ENCODE data around the gene BMERB1. TPM values are rescaled to one million over a fixed set of nuclear protein-coding genes. Genes with fewer than 3 reads are reported as not detected.
"Not testable (repeated sequence)": the region's sequence is repeated elsewhere in the genome, so short reads cannot be mapped to it uniquely, and the experiment has no call there.

The BMERB1 gene
- polyA plus RNA-seq, 1 donor = 11.1 TPM

DNA sequence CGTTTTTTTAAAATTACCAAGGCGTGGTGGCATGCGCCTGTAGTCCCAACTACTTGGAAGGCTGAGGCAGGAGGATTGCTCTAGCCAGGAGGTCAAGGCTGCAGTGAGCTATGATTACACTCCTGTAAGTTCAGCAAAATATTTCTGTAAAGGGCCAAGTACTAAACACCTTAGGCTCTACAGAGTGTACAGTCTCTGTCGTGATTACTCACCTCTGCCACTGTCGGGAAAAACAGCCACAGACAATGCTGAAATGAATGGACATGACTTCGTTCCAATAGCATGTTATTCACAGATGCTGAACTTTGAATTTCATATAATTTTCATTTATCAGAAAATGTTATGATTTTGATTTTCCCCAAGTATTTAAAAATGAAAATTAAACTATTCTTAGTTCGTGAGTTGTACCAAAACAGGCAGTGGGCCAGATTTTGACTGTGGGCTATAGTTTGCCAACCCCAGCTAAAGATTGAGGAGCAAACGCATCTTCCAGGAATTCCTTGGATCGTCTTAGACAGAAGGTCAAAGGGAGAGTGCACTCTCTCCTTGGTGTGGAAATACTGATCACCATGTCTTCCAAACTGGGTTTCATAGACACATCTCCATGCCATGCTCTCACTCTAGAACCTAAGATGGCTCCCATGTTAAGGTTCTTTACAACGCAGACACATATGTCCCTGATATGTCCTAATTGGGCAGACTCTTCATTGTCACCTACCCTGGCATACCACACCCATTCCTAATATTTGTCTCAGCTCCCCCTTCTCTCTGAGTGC is 119.1 kb downstream of the BMERB1 start:
- H3K27ac ChIP-seq (ENCODE audit: low read length) = no peak overlapping the region
- H3K4me3 ChIP-seq (ENCODE audit: low read length) = no peak overlapping the region
- no peaks in the 10 kb centered on the region for H3K36me3 ChIP-seq (ENCODE audit: control insufficient read depth, insufficient read depth, low read length)
- 100% methylated on average over 2 of the region's 10 CpGs for WGBS (ENCODE audit: insufficient coverage, low lambda C conversion rate)
- H3K9me3 ChIP-seq (ENCODE audit: control insufficient read depth, low read depth, low read length) = no peaks in the 10 kb centered on the region
- H3K27me3 ChIP-seq (ENCODE audit: control insufficient read depth, insufficient read depth, low read length) = no peaks in the 10 kb centered on the region
- H3K4me1 ChIP-seq (ENCODE audit: control insufficient read depth, insufficient read depth, low read length) = no peaks in the 10 kb centered on the region
- DNase-seq = no peak

DNA sequence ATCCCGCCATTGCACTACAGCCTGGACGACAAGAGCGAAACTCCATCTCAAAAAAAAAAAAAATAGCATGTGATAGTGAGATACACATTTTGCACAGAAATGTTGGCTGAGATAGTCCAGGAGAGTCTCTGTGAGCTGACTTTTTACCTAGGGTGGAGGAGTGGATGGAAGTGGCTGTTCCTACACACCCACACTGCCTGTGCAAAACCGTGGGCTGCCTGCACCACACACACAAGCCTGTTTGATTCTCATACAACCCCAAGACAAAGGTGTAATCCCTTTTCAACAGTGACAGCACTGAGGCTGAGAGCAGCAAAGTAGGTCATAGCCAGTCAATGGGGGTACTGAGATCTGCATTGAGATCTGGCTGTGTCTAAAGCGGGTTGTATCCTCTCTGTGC is 121.7 kb downstream of the BMERB1 start:
- H3K4me1 ChIP-seq (ENCODE audit: control insufficient read depth, insufficient read depth, low read length) = no peaks in the 10 kb centered on the region
- H3K4me3 ChIP-seq (ENCODE audit: low read length) = no peak overlapping the region
- H3K27me3 ChIP-seq (ENCODE audit: control insufficient read depth, insufficient read depth, low read length) = no peaks in the 10 kb centered on the region
- H3K27ac ChIP-seq (ENCODE audit: low read length) = no peak overlapping the region
- no peaks in the 10 kb centered on the region for H3K36me3 ChIP-seq (ENCODE audit: control insufficient read depth, insufficient read depth, low read length)
- H3K9me3 ChIP-seq (ENCODE audit: control insufficient read depth, low read depth, low read length) = no peaks in the 10 kb centered on the region
- no peak for DNase-seq
- no CpG with 5 or more reads among the region's 5 CpGs for WGBS (ENCODE audit: insufficient coverage, low lambda C conversion rate)

DNA sequence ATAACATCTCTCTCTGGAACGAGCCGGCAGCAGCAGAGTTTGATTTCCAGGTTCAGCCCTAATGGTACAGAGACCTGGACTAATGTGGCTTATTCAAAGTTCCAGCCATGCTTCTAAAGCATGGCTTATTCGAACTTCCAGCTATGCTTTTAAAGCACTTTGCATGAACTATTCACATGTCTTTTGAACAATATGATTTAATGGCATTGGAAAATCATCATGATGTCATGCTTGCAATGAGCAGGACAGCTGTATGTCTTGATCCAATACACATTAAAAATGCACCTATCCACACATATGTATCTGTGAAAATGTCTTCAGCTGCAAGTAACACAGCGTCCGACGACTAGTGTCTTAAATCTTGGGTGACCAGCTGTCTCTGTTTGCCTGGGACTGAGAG is 122.9 kb downstream of the BMERB1 start:
- Histone ChIP-seq H3K27me3 (ENCODE audit: control insufficient read depth, insufficient read depth, low read length) (no peaks in the 10 kb centered on the region), H3K4me1 (ENCODE audit: control insufficient read depth, insufficient read depth, low read length) (no peaks in the 10 kb centered on the region), H3K27ac (ENCODE audit: low read length) (no peak overlapping the region), H3K36me3 (ENCODE audit: control insufficient read depth, insufficient read depth, low read length) (no peaks in the 10 kb centered on the region), H3K4me3 (ENCODE audit: low read length) (no peak overlapping the region), H3K9me3 (ENCODE audit: control insufficient read depth, low read depth, low read length) (no peaks in the 10 kb centered on the region)
- no peak for DNase-seq
- WGBS (ENCODE audit: insufficient coverage, low lambda C conversion rate) = 100% methylated on average over 1 of the region's 6 CpGs

DNA sequence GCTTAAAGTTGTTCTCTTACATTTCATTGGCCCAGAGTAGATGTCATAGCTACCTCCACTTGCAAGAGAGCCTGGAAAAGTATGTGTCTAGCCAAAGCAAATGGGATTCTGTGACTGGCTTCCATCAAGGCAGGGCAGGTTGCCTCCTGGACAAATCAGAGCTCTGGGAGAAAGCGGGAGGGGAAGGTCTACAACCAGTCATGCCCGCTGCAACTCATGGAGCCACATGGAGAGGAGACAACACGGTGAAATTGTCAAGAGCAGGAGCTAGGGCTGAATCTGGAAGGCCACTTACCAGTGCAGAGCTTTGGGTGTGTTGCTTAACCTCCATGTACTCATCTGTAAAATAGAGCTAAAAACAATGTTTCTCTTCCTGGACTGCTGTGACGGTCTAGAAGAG is 124.8 kb downstream of the BMERB1 start:
- H3K4me3 ChIP-seq (ENCODE audit: low read length) = no peak overlapping the region
- WGBS (ENCODE audit: insufficient coverage, low lambda C conversion rate) = 100% methylated on average over 2 of the region's 4 CpGs
- H3K36me3 ChIP-seq (ENCODE audit: control insufficient read depth, insufficient read depth, low read length) = no peaks in the 10 kb centered on the region
- no peaks in the 10 kb centered on the region for H3K9me3 ChIP-seq (ENCODE audit: control insufficient read depth, low read depth, low read length)
- no peak overlapping the region for H3K27ac ChIP-seq (ENCODE audit: low read length)
- H3K27me3 ChIP-seq (ENCODE audit: control insufficient read depth, insufficient read depth, low read length) = no peaks in the 10 kb centered on the region
- no peak for DNase-seq
- H3K4me1 ChIP-seq (ENCODE audit: control insufficient read depth, insufficient read depth, low read length) = no peaks in the 10 kb centered on the region

DNA sequence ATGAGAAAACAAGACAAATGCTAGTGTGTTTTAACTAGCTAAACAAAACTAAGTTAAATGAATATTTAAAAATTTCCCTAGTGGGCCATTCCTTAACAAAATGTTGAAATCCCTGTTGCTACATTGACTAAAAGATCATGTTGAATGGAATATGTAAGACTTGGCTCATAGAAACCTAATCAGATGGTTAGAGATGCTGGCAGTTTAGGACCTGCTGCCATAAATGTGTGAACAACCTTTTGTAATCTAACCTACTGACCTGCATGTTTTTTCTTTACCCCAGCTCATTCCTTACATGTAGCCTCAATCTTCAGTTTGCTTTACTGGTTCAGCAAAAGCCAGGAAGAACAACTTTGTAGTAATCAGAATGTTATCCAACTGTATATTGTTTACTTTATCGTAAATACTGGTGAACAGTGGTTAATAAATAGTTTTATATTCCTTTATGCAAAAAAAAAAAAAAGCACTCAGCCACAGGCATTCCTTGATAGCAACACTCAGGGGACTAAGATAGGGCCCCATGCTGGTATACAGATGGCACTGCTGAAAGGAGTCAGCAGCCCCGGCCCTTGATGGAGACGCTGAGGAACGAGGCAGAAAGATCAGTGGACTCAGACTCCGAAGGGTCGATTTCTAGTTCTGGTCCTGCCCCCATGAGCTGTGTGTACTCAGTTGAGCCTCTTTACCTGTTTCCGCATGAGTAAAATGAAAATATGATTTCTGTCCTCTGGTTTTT is 130.4 kb downstream of the BMERB1 start:
- no peak overlapping the region for H3K27ac ChIP-seq (ENCODE audit: low read length)
- 60% methylated on average over 2 of the region's 7 CpGs for WGBS (ENCODE audit: insufficient coverage, low lambda C conversion rate)

DNA sequence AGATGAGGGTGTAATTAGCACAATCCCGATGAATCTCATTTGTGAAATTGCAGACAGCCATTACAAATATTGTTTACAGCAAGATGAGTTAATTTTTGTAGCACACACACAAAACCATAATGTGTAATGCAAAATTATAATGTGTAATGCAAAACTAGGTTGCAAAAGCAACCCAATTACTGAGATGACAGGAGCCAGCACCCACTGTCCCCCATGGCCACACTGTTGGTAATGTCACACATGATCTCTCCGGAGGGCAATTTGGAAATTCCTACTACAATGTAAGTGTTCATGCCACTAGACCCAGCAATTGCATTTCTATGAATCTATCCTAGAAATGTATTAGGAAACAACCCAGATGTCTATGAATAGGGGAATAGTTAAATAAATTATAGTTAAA is 131.7 kb downstream of the BMERB1 start:
- 67% methylated on average over 1 of the region's 2 CpGs for WGBS (ENCODE audit: insufficient coverage, low lambda C conversion rate)
- DNase-seq = no peak

More for the DNA sequence above, 130.4 kb downstream of the BMERB1 start:
- DNase-seq = no peak
- Histone ChIP-seq H3K9me3 (ENCODE audit: control insufficient read depth, low read depth, low read length) (no peaks in the 10 kb centered on the region), H3K27me3 (ENCODE audit: control insufficient read depth, insufficient read depth, low read length) (no peaks in the 10 kb centered on the region), H3K4me3 (ENCODE audit: low read length) (no peak overlapping the region), H3K36me3 (ENCODE audit: control insufficient read depth, insufficient read depth, low read length) (no peaks in the 10 kb centered on the region), H3K4me1 (ENCODE audit: control insufficient read depth, insufficient read depth, low read length) (no peaks in the 10 kb centered on the region)

DNA sequence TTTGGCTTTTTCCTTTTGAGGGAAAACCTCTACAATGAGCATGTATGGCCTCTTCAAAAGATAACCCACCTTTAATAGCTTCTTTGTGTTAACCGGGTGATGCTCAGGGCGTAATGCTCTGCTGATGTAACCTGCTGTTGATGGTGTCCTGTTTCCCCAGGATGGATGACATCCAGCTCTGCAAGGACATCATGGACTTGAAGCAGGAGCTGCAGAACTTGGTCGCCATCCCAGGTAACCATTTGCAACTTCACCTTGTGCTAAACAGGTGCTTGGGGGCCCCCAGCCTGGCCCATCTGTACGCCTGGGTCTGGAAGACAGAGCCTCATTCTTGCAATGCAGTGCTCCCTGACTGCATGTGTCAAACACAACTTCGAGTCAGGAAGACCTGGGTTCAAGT is 133.4 kb downstream of the BMERB1 start:
- DNase-seq = no peak
- no CpG with 5 or more reads among the region's 5 CpGs for whole genome bisulfite sequencing (ENCODE audit: insufficient coverage, low lambda C conversion rate)
- Histone ChIP-seq H3K4me3 (ENCODE audit: low read length) (no peak overlapping the region), H3K27me3 (ENCODE audit: control insufficient read depth, insufficient read depth, low read length) (no peaks in the 10 kb centered on the region), H3K27ac (ENCODE audit: low read length) (no peak overlapping the region), H3K36me3 (ENCODE audit: control insufficient read depth, insufficient read depth, low read length) (no peaks in the 10 kb centered on the region), H3K4me1 (ENCODE audit: control insufficient read depth, insufficient read depth, low read length) (peaks cover 4% of the 10 kb centered on the region), H3K9me3 (ENCODE audit: control insufficient read depth, low read depth, low read length) (no peaks in the 10 kb centered on the region)

More for the DNA sequence above, 131.7 kb downstream of the BMERB1 start:
- Histone ChIP-seq H3K4me1 (ENCODE audit: control insufficient read depth, insufficient read depth, low read length) (no peaks in the 10 kb centered on the region), H3K9me3 (ENCODE audit: control insufficient read depth, low read depth, low read length) (no peaks in the 10 kb centered on the region), H3K36me3 (ENCODE audit: control insufficient read depth, insufficient read depth, low read length) (no peaks in the 10 kb centered on the region), H3K27ac (ENCODE audit: low read length) (no peak overlapping the region), H3K27me3 (ENCODE audit: control insufficient read depth, insufficient read depth, low read length) (no peaks in the 10 kb centered on the region), H3K4me3 (ENCODE audit: low read length) (no peak overlapping the region)

DNA sequence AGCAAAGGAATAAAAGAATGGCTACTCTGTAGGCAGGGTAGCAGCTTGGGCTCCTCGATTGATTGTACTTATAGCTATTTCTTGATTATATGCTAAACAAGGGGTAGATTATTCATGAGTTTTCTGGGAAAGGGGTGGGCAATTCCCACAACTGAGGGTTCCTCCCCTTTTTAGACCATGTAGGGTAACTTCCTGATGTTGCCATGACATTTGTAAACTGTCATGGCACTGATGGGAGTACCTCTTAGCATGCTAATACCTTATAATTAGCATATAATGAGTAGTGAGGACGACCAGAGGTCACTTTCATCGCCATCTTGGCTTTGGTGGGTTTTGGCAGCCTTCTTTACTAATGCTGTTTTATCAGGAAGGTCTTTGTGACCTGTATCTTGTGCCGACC is 136.3 kb downstream of the BMERB1 start:
- not testable (repeated sequence) for DNase-seq; H3K4me3 ChIP-seq (ENCODE audit: low read length); H3K36me3 ChIP-seq (ENCODE audit: control insufficient read depth, insufficient read depth, low read length); H3K9me3 ChIP-seq (ENCODE audit: control insufficient read depth, low read depth, low read length); H3K4me1 ChIP-seq (ENCODE audit: control insufficient read depth, insufficient read depth, low read length); H3K27me3 ChIP-seq (ENCODE audit: control insufficient read depth, insufficient read depth, low read length); H3K27ac ChIP-seq (ENCODE audit: low read length)
- WGBS (ENCODE audit: insufficient coverage, low lambda C conversion rate) = no CpG with 5 or more reads among the region's 4 CpGs

DNA sequence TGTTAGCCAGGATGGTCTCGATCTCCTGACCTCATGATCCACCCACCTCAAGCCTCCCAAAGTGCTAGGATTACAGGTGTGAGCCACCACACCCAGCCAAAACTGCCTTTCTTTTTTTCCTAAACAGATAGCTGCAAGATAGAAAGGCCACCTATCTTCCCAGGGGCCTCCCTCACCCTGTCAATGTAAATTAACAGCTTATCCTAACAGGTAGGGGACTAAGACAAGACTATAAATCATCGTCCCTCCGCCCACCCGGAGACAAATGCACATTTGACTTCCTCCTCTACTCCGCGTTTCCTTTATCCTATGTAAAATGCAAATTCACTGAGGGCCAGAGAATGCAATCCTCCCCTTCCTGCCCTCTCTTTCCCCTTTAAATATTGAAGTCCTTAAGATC is 137.2 kb downstream of the BMERB1 start:
- Histone ChIP-seq H3K9me3 (ENCODE audit: control insufficient read depth, low read depth, low read length) (no peaks in the 10 kb centered on the region), H3K36me3 (ENCODE audit: control insufficient read depth, insufficient read depth, low read length) (no peaks in the 10 kb centered on the region), H3K4me1 (ENCODE audit: control insufficient read depth, insufficient read depth, low read length) (peaks cover 4% of the 10 kb centered on the region), H3K27ac (ENCODE audit: low read length) (no peak overlapping the region), H3K27me3 (ENCODE audit: control insufficient read depth, insufficient read depth, low read length) (no peaks in the 10 kb centered on the region), H3K4me3 (ENCODE audit: low read length) (no peak overlapping the region)
- no peak for DNase-seq
- 20% methylated on average over 2 of the region's 6 CpGs for WGBS (ENCODE audit: insufficient coverage, low lambda C conversion rate)

DNA sequence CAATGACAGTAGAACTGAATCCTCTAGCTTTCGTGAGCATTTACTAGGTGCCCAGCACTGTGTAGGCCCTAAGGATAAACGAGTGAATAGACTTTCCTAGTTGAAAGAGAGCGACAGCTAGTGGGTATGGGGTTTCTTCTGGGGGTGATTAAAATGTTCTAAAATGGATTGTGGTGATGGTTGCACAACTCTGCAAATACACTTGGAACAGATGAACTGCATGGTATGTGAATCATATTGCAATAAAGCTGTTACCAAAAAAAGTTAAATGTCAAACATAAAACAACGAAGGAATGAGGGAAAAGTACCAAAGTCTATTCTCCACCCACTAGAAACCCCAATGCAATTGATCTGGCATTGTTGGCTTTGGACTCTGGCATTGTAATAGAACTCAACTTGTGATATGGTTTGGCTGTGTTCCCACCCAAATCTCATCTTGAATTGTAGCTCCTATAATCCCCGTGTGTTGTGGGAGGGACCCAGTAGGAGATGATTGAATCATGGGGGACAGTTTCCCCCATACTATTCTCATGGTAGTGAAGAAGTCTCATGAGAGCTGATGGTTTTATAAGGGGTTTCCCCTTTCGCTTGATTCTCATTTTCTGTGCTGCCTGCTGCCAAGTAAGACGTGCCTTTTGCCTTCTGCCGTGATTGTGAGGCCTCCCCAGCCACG is 138.1 kb downstream of the BMERB1 start:
- no peaks in the 10 kb centered on the region for H3K9me3 ChIP-seq (ENCODE audit: control insufficient read depth, low read depth, low read length)
- peaks cover 4% of the 10 kb centered on the region for H3K4me1 ChIP-seq (ENCODE audit: control insufficient read depth, insufficient read depth, low read length)
- WGBS (ENCODE audit: insufficient coverage, low lambda C conversion rate) = 60% methylated on average over 1 of the region's 9 CpGs
- no peaks in the 10 kb centered on the region for H3K27me3 ChIP-seq (ENCODE audit: control insufficient read depth, insufficient read depth, low read length)
- H3K4me3 ChIP-seq (ENCODE audit: low read length) = no peak overlapping the region
- DNase-seq = peak in 1 of 2 donors; percentile 18
- H3K27ac ChIP-seq (ENCODE audit: low read length) = no peak overlapping the region
- H3K36me3 ChIP-seq (ENCODE audit: control insufficient read depth, insufficient read depth, low read length) = no peaks in the 10 kb centered on the region
